PFSK-1 (cell line): ENCODE measurements around the gene MRPS10.

Experiments
- FOXP2 ChIP-seq: optimal IDR thresholded peaks from 2 replicates; pipeline ENCODE3; 2011; ENCODE audit warnings: borderline replicate concordance, control low read depth, inconsistent platforms; ENCODE audit not compliant: insufficient read depth; ENCODE audit errors: extremely low read length, extremely low read depth
- POLR2AphosphoS5 ChIP-seq: IDR thresholded peaks from 2 replicates; pipeline ENCODE4 v1.6.1; 2012; ENCODE audit warnings: low read depth, mild to moderate bottlenecking, control low read depth, low read length, moderate library complexity
- REST ChIP-seq, 2 experiments: IDR thresholded peaks; 2 replicates each; pipeline versions ENCODE4 v1.6.1 to v1.8.0; 2011 to 2012; ENCODE audit warnings: low read depth in 2 of 2, low read length in 2 of 2, control low read depth in 1 of 2, inconsistent platforms in 1 of 2, mild to moderate bottlenecking in 1 of 2, moderate library complexity in 1 of 2; ENCODE audit not compliant: insufficient read depth in 1 of 2
- SIN3A ChIP-seq: IDR thresholded peaks from 2 replicates; pipeline ENCODE4 v1.6.1; 2012; ENCODE audit warnings: mild to moderate bottlenecking, low read length, moderate library complexity, borderline replicate concordance; ENCODE audit not compliant: insufficient read depth
- TAF1 ChIP-seq: IDR thresholded peaks from 2 replicates; pipeline ENCODE4 v1.6.1; 2012; ENCODE audit warnings: low read length, control low read depth, borderline replicate concordance; ENCODE audit not compliant: insufficient read depth

GRCh38 chr6:42166444-42167141, 51.1 kb downstream of the MRPS10 start:
- TF ChIP-seq POLR2AphosphoS5: no peak
- no peak for TF ChIP-seq TAF1
- no peak for TF ChIP-seq REST (IDR thresholded peaks at IDR 0.05; ENCODE audit: insufficient read depth in 1 of 2, low read depth in 2 of 2, low read length in 2 of 2)
- no peak for TF ChIP-seq FOXP2
- no peak for TF ChIP-seq SIN3A
